ENCODE data around the gene LPCAT2. TPM values are rescaled to one million over a fixed set of nuclear protein-coding genes. Genes with fewer than 3 reads are reported as not detected.

The LPCAT2 gene
- total RNA-seq, 1 donor from 2014 or later = 9.7 TPM

DNA sequence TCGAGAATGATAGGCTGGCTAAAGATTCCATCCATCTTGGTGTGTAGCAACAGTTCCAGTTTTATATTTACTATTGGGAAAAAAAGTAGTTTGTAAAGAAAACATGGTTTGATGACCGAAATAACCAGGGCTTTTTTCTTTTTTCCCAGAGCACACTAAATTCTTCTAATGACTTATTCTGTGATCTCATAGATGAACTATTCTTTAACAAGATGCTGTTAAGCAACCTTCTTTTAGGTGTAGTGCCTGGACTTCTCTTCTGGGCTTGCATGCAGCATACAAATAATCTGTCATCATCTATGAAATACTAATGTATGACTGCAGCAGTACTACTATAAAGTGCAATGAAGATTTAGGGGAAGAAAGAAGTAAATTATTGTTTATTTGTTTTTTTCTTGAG, 46.6 kb downstream of the LPCAT2 start:
- DNase-seq (ENCODE audit: low read depth) = no peak

DNA sequence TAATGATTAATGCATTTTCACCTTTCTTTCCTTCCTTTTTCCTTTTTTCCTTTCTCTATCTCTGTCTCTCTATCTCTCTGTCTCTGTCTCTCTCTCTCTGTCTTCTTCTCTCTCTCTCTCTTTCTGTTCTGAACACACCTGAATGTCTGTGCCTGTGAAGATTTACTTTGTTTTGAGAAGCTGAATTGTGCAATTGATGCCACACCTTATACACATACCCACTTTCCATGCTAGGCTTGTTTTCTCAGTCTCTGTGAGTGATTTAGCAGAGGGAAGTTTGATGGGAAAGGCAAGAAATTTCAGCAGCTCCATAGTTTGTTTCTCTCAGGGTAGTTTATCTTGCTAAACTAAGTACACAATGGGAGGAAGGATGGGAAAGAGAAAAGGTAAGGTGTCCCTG, 48.3 kb downstream of the LPCAT2 start:
- DNase-seq (ENCODE audit: low read depth) = peak; percentile 7

DNA sequence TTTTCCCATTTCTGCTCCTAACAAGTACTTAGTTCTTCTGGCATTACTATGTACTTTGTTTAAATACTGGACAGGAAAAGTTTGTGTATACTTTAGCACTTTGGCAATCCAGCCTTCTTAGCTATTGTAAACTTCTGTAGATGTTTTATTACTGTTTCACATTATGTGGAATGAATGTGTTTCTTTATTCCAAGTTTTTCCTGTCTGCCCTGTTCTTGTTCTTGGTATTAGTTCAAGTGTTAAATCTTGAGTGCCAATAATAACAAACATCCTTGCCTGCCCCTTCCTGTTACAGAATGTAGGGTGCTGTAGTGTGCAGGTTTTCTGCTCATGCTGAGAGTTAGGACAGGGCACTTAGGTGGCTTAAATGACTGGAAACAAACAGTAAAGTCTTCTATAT, 50.4 kb downstream of the LPCAT2 start:
- DNase-seq (ENCODE audit: low read depth) = peak; percentile 26

DNA sequence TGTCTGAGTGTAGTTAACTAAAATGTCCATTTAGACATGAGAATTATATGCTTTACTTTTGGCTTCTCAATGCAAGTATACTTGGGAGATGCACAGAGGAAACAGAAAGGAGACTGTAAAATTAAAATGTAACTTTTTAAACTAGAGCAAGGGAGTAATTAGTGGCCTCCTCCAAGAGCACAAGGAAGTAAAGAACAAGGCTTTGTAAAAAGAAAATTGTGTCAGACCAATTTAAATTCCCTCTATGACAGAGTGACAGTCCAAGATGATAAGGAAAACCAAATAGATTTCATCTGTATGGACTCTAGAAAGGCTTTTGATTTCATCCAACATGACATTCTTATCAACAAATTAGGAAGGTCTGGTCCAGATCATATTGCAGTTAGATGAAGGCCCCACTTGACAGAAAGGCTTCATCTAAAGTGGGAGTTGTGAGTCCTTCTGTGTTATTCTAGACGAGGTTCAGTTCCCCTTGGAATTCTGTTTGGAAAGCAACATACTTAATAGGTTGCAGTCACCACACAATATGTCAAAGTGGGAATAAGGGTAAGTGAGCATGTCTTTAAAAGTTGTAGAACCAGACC, 51.2 kb downstream of the LPCAT2 start:
- no peak for DNase-seq (ENCODE audit: low read depth)

DNA sequence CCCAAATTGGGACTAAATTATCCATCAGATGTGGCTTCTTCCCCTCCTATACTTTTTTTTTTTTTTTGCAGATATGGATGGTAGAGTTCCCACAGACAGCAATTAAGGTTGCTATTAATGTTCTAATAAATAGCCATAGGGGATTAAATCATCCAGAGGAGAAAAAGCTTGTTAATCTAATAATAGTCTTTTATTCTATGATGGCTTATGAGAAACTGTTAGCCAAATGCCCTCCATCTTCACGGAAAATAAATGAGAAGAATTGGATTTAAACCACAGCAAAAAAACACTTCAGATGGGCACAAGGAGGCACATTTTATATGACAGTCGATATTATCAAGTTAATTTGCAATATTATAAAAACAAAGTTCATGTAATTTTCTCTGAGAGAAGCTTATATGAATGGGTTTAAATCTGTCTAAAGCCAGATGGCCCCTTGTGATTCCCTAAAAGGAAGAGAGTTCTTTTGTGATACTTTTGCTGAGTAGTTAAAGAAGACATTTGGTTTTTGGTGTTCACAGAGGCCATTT, 52.5 kb downstream of the LPCAT2 start:
- DNase-seq (ENCODE audit: low read depth) = no peak

DNA sequence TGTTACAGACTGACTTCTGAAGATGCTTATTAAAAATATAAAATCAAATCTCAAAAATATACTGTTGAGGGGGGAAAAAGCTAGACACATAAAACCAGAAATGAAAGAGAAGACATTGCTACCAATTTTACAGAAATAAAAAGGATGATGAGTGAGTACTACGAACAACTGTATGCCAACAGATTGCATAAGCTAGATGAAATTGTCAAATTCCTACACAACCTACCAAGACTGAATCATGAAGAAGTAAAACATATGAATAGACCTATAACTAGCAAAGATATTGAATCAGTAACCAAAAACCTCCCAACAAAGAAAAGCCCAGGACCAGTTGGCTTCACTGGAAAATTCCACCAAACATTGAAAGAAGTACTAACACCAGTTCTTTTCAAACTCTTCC, 54.1 kb downstream of the LPCAT2 start:
- DNase-seq (ENCODE audit: low read depth) = no peak

GRCh38 chr16:55563797-55564196, 54.9 kb downstream of the LPCAT2 start:
- DNase-seq (ENCODE audit: low read depth) = no peak

GRCh38 chr16:55565086-55565485, 56.2 kb downstream of the LPCAT2 start:
- DNase-seq (ENCODE audit: low read depth) = no peak

GRCh38 chr16:55566432-55567175, 57.7 kb downstream of the LPCAT2 start, which contains the start of gene CAPNS2:
Gene CAPNS2, plus strand, starts transcription at chr16:55566684. Its CDS starts 73 bp downstream, at chr16:55566757.
- DNase-seq (ENCODE audit: low read depth) = no peak

DNA sequence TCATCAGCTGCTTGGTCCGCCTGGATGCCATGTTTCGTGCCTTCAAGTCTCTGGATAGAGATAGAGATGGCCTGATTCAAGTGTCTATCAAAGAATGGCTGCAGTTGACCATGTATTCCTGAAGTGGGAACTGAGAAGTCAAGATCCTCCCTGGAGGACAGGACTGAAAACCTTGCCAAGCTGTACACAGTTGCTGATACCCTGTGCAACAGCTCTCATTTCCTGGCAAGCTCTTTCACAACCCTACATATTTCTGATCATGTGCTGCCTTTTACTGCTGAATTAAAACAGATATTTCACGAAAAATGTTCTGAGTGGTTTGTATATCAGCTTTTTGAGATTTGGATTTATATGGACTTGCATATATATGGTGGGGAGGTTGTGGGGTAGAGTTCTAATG, 58.5 kb downstream of the LPCAT2 start:
- peak; percentile 9 for DNase-seq (ENCODE audit: low read depth)

GRCh38 chr16:55568207-55568606, 59.3 kb downstream of the LPCAT2 start:
- no peak for DNase-seq (ENCODE audit: low read depth)

- no peak for DNase-seq (ENCODE audit: low read depth)
Measured at GRCh38 chr16:55569025-55569424, 60.2 kb downstream of the LPCAT2 start.

- DNase-seq (ENCODE audit: low read depth) = no peak
Measured at GRCh38 chr16:55570159-55570558, 61.3 kb downstream of the LPCAT2 start.

GRCh38 chr16:55571191-55571897, 62.5 kb downstream of the LPCAT2 start:
- DNase-seq (ENCODE audit: low read depth) = no peak

DNA sequence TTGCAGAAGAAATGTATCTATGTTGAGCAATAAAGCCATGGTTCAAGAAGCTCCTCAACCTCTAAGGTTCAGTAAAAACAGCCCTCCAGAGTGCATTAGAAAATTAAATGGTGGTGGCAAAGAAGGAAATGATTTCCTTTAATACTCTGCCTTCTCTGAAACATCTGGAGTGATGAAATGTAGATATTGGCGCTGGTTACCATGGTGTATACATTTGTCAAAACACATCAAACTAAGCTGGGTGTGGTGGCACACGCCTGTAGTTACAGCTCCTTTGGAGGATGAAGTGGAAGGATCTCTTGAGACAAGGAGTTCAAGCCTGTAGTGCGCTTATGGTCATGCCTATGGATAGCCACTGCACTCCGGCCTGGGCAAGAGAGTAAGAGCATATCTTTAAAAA, 63.6 kb downstream of the LPCAT2 start:
- no peak for DNase-seq (ENCODE audit: low read depth)

GRCh38 chr16:55574811-55575210, 65.9 kb downstream of the LPCAT2 start:
- no peak for DNase-seq (ENCODE audit: low read depth)

- DNase-seq (ENCODE audit: low read depth) = no peak
Measured at GRCh38 chr16:55575496-55575895, 66.6 kb downstream of the LPCAT2 start.

GRCh38 chr16:55576384-55576783, 67.5 kb downstream of the LPCAT2 start:
- no peak for DNase-seq (ENCODE audit: low read depth)

GRCh38 chr16:55577887-55578286, 69.0 kb downstream of the LPCAT2 start:
- no peak for DNase-seq (ENCODE audit: low read depth)

GRCh38 chr16:55585631-55586030, 76.8 kb downstream of the LPCAT2 start:
- DNase-seq (ENCODE audit: low read depth) = no peak

GRCh38 chr16:55588799-55589198, 79.9 kb downstream of the LPCAT2 start:
- no peak for DNase-seq (ENCODE audit: low read depth)

GRCh38 chr16:55592306-55592705, 83.4 kb downstream of the LPCAT2 start:
- no peak for DNase-seq (ENCODE audit: low read depth)

- DNase-seq (ENCODE audit: low read depth) = no peak
Measured at GRCh38 chr16:55597928-55598327, 89.1 kb downstream of the LPCAT2 start.

All from renal cortical epithelial cell (primary cell).